GM19025 (cell line): ENCODE results near the gene SH2D2A.

Experiments used
- ATAC-seq: cut with Tn5 transposase; IDR thresholded peaks from one replicate; pipeline ENCODE4 v1.9.1; 2021; ENCODE audit warnings: mild to moderate bottlenecking, low read depth, moderate library complexity; ENCODE audit not compliant: unreplicated experiment

SH2D2A gene

DNA sequence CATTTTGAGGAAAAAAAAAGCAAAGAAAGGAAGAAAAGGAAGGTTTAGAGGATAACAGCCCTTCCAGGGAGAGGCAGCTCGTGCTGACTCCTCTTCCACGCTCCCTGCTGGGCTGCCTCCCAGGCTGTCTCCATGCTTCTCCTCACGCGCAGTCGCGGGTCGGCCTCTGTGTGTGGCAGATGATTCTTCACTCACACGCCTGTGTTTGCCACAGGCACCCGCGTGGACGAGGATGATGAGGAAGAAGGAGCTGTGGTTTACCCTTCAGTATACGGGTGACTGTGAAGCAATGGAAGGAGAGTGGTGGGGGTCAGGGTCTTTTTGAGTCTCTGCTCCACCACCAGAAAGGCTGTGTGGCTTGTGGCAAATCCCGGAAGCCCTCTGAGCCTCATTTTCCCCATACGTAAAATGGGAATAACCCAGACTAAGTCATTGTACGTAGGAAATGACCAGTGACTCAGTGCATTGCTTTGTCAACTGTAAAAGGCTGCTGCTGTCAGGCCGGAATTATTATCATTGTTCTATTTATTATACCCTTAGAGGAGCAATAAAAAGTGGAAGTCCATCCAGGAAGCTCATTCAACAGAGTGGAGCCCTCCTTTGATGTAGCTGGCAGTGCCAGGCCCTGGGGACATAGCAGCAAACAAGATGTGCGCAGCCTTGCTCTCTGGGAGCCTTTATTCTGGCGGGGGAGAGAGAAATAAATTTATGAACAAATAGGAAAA is 11.9 kb upstream of the SH2D2A start:
- ATAC-seq, result no peak

DNA sequence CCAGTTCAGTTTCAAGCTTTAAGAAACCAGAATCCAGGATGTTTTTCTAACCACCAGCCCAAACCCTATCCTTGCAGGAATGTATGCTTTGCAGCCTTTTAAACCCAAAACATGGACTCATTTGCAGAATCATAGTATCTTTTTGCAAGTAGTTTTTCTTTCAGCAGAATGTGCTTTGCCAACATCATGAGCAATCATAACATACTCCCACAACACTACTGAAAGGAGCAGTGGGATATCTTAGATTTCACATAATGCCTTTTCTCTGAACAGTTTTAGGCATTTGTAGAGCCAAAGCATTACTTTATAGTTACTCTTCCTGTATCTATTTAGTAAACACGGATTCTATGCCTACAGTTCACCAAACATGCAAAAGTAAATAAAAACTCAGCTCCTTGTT is 10.0 kb upstream of the SH2D2A start:
- ATAC-seq, result no peak

DNA sequence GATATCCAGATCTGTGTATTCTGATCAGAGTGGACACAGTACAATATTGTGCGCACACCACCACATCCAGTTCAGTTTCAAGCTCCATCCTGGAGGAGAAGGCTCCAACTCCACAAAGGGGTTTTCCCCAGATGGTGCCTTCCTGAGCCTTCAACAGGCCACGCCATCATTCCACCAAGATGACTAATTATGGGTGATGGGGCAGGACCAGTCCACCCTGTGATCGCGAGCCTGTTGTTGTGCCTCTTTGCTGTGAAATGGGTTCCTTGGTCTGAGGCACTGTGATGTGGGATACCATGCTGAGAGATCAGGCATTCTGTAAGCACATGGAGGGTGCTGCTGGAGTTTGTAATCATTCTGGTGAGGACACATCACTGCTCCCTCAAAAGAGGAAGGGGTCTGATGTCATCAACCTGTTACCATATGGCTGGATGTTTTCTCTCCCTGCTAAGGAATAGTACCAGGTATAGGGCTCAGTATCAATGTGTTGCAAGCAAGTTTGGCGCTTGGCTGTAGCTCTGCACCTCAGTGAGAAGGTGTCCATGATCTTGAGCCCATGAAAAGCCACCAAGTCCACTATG is 6.7 kb upstream of the SH2D2A start:
- no peak for ATAC-seq

DNA sequence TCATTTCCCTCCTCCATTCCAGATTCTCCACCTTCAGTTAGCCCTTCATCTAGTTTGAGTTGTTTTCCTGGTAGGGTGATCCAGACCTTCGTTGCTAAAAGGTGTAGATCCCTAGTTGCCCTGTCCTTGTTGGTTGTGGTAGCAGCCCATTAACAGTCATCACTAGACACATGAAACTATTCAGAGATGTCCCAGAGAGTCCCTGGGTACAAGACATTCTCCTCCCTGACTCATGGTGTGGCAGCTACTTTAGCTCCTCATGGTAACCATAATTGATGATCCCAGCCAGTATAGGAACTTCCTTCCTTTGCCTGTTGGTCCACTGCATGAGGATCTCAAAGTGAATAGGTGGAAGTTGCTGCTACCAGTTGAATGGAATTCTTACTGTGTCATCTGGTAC is 6.0 kb upstream of the SH2D2A start:
- no peak for ATAC-seq

DNA sequence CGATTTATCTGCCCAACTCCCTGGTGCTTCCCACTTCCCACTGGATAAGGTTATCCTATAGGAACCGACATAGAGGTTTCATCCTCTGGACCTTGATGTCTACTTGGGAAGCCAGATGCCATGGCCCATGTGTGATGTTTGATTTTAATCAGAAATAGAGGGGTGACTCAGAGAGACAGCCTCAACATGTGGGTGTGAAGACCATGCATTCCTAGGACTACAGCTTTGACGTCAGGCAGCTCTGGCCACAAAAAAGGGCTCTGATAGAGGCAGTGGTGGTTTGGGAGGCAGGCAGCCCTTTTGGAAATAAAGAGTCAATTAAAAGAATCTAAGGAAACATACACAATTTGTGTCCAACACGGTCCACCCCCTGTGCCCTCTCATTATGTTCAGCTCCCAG is 5.2 kb upstream of the SH2D2A start:
- ATAC-seq, result no peak

DNA sequence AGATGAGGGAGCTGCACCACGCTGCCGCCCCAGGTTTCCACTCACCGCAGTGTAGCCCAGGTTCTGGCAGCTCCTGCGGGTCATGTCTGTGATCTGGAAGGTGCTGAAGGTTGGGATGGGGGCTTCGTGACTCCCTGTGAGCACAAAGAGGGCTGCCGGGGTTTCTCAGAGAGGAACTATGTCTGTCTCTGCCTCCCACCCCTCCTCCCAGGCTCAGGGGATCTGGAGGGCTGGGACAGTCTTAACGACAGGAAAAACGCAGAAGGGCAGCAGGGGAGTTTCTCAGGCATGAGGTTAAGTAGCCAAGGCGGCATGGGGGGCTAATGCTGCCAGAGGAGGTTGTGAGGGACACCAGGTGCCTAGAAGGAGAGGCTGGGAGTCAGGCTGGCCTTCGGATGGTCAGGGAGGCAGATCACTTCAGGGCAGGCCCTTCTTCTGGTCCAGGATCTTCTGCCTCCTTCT is 656 bp downstream of the SH2D2A start:
- no peak for ATAC-seq

DNA sequence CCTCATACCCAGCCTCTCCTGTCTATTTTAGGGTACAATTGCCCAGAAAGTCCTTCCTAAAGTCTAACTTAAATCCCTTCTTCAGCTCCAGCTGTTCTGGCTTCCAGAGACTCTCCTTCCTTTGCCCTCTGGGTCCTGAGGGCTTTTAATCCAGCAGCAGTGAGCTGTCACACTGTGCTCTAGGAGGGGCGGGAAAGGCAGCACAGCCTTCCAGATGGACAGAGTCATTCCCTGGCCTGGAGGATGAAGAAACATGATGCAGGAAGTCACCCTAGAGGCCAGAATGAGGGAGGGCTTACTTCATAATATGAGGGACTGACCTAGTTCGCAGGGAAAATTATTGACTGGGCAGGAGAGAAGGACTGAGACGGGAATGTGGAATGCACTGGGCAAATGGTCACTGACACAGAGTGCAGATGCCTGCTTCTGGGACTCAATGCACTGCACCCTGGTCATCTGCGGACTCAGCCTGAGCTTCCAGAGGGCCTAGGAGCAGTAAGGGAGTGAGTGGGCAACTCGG is 1.3 kb downstream of the SH2D2A start:
- ATAC-seq, result no peak

DNA sequence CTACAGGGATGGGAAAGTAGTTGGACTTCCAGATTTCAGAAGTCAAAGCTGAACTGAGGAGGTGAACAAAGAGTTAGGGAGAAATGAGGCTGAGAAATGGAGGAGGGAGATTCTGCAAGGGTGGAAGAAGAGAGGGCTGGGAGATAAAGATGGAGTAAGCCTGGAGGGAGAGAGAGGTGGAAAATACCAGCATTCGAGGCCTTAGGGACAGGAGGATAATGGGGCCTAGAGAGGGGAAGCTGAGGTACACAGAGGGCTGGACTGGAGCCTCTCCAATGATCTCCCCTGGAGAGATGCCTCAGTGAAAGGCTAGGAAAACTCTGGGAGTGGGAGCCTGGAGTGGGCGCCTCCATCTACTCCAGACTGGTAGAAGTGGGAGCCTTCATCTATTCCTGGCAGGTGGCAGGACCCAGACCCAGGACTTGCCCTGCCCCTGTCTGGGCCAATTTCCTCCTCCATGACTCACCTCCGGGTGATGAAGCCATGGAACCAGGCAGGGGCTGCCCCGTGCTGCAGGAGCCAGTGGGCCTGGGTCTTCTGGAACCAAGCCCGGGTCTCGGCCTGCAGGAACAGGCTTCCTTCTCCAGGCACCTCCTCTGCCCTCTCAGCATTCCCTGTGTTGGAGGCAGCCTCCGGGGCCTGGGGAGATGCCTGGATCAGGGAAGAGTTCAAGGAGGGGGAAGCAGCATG is 1.9 kb downstream of the SH2D2A start:
- no peak for ATAC-seq

DNA sequence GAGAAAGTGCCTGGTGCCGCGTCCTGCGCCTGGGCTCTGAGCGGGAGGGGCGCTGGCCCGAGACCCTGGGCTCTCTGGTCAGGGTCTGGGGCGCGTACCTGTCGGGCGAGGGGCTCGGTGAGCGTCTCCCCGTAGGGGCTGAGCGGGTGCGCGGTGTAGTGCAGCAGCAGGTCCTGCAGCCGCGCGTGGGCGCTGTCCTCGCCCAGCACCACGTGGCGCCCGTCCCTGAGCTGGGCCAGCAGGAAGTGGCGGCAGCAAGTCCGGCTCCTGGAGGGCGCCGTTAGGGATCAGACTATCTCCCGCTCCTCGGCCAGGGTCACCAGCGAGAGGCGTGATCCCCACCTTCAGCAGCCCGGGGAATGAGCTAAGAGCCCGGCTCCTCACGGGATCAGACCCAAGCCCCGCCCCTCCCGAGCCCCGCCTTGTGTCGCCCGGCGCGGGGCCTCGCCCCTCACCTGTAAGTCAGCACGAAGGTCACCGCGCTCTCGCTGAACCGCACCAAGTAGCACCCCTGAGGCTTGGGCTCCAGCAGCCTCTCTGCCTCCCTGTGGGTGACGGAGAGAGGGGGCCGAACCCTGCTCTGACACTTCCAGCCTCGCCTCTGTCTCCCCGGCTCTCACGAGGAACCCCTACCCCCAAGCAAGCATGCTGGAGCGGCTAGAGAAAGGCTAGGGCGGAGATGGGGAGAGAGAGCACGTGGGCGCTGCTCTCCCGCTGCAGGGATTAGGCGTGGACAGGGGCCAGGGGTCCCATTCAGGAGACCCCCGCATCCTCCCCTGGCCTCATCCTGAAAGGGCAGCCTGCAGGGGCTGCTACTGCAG is 2.7 kb downstream of the SH2D2A start:
- ATAC-seq, result no peak

DNA sequence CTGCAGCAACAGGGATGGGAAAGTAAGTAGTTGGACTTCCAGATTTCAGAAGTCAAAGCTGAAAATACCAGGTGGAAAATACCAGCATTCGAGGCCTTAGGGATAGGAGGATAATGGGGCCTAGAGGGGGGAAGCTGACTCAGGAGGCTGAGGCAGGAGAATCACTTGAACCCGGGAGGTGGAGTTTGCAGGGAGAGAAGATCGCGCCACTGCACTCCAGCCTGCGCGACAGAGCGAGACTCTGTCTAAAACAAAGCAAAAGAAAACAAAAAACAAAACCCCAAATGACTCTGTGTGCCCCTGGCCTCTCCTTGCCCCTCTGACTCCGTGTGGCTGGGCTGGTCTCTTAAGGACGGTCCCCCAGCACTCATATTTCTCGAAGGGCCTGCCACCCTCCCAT is 3.4 kb downstream of the SH2D2A start:
- no peak for ATAC-seq

DNA sequence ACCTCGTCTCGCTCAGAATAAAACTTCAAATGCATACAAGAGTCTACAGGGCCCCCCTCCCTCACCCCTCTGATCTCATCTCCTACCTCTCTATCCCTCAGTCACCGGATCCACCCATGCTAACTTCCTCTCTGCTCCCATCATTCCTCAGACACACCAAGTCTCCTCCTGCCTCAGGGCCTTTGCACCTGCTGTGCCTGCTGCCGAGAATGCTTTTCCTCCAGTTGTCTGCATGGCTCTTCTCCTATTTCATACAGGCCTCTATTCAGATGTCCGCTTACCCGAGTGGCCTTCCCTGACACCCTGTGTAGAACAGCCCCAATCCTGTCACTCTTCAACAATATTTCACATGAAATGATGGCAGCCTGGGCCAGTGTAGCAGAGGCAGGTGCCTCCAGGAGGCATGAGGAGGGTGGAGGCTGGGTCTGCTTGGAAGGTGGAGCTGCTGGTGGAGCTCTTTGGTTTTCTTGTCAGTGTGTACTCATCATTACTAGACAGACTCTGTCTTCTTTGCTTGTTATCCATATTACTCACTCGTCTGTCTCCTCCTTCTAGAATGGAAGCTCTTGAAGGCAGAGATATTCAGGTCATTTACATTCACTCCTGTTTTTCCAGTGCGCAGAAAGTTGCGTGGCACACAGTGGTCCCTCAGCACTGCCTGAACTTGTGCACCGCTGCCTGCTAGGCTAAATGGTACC is 4.2 kb downstream of the SH2D2A start:
- no peak for ATAC-seq

DNA sequence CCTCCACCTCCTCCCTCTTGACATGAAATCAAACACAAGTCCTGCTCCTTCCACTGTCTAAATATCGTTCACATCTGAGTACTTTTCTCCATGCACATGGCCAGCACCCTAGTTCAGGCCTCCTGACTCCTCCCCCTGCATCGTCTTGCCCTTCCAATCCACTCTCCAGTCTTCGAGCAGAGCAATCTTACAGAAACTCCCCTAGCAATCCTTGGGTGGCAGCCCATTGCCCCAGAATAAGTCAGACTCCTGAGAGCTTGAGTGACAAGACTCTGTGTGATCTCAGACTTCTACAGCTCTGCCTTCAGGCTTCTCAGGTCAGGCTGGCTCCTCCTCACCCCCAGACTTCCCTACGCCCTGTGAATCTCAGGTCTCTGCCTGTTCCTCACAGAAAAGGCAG is 5.5 kb downstream of the SH2D2A start:
- no peak for ATAC-seq

DNA sequence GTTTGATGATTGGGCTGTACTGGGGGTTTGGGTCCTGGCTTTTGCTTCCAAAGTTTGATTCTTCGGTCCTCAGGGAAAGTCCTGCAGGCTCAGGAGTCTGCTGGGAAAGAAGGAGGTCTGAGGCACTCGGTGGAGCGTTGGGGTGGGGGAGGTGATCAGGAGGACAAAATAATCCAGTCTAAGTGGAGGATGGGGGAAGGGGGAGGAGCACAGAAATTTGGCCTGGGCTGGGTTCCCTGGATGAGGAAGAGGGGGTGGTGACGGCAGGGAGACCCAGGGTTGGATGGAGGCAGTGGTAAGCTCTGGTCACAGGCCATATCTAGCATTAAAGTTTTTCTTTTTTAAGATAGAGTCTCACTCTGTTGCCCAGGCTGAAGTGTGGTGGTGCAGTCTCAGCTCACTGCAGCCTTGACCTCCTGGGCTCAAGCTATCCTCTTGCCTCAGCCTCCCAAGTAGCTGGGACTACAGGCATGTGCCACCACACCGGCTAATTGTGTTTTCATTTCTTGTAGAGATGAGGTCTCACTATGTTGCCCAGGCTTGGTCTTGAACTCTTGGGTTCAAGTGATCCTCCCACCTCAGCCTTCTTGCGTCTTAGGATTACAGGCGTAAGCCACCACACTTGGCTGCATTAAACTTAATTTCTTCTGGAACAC is 6.8 kb downstream of the SH2D2A start:
- no peak for ATAC-seq

DNA sequence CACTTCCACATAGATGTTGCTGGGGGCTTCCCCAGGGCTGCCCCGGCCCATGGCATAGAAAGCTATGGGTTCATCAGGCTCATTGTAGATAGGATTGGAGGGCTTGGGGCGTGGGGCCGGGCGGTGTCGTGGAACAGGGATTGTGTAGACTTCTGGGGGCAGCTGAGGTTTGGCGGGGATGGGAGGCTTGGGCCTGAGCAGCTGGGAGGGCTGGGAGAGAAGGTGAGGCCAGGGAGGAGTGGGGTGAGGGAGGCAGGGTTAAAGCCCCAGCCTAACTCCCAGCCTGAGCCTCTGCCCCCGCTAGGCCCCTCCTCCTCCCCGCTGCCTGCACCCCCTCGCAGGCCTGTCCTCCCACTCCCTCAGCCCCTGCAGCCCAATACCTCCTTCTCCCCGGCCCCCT is 7.4 kb downstream of the SH2D2A start:
- no peak for ATAC-seq

DNA sequence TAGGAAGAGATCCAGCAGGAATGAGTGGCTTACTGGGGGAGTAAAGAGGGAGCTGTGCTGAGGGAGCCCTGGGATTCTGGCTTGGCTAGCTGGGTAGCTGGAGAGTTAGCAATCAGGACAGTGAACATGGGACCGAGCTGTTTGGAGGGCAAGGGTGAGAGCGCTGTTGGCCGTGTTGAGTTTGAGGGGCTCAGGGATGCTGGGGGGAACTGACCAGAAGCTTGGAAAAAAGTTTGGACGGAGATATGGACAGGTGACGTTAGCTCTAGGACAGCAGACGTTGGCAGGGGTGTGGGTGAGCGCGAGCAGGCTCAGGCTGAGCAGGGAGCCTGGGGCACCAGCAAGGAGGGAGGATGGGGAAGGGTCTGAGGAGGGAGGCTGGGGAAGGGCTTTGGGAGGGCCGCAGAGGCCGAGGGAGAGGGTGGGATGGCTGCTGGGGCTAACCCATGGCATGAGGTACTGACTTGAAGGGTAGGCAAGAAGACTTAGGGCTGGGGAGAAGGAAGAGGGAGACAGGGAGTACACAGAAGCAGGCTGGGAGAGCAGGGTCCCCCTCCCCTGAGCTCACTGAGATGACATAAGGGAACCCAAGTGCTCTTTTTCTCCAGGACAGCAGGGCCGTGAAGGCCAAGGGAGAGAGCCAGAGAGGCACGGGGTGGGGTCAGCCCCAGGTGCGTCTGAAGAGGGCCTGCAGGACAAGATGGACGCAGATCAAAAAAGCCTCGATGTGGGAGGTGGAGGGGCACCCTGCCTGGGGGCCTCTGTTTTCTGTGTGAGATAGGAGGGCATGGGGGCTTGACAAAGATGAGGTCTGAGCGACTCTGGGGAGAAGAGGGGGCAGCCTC is 8.2 kb downstream of the SH2D2A start:
- no peak for ATAC-seq

DNA sequence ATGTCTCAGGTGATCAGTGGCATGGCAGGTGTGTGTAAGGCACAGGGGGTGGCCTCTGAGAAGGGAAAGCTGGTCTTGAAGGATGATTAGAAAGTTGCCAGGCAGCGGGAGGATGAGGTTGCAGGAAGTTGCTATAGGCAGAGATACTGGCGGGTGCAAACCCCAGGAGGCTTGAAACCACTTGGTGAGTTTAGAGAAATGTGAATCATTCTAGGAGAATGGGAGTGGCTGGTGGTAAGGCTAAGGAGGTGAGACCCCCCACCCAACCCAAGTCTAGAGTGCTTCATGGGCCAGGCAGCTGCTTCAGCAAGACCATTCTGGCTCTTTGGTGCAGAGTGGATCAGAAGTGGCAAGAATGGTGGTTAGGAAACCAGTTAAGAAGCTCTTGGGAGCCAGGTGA is 9.0 kb downstream of the SH2D2A start:
- ATAC-seq, result no peak

DNA sequence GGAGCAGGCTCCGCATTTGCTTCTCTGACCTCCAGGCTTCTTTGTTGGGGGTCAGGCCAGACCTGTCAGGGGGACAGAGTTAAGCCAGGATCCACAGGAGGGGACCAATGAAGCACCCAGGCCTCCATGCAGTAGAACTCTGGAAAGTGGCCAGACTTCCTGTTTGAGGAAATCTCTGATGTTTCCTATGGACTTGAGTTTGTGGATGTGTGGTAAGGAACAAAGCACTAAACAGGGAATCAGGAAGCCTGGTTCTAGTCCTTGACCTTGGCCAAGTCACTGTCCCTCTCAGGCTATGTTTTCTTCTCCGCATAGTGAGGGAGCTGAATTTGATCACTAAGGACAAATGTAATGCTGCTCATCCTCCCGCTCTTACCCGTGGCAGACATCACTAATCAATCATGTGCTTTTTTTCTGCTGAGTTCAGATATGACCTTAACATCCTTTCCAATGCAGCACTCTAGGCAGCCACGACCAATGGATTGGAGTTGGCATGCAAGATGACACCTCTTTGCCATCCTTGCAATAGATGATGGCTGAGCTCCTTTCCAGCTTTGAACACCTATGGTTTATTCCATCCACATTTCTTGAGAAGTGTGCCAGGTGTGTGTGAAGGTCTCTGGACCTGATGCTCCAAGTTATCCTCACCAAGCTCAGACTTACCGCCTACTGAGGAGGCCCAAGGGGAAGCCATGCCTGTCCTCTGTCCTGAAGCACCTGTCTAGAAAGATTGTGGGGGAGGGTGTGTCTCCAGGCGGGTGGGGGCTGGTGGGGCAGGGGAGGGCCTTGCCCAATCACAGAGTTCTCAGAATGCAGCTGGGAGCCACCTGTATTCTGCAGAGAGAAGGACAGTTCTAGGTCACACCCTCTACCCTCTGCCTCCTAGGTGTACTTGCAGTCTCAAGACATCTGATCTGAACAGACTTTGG is 9.9 kb downstream of the SH2D2A start:
- no peak for ATAC-seq
